ENCODE results near the gene GPR146. TPM values are rescaled to one million over a fixed set of nuclear protein-coding genes. Genes with fewer than 3 reads are reported as not detected.
A peak's percentile ranks its signal among the peaks of the same experiment; 100 is the strongest.

The GPR146 gene
- total and polyA plus RNA-seq, 2 of the 13 experiments (the other 11 are each of a cell fraction or from before 2014, with no cell fraction given) = 2.0 to 15.9 TPM

DNA sequence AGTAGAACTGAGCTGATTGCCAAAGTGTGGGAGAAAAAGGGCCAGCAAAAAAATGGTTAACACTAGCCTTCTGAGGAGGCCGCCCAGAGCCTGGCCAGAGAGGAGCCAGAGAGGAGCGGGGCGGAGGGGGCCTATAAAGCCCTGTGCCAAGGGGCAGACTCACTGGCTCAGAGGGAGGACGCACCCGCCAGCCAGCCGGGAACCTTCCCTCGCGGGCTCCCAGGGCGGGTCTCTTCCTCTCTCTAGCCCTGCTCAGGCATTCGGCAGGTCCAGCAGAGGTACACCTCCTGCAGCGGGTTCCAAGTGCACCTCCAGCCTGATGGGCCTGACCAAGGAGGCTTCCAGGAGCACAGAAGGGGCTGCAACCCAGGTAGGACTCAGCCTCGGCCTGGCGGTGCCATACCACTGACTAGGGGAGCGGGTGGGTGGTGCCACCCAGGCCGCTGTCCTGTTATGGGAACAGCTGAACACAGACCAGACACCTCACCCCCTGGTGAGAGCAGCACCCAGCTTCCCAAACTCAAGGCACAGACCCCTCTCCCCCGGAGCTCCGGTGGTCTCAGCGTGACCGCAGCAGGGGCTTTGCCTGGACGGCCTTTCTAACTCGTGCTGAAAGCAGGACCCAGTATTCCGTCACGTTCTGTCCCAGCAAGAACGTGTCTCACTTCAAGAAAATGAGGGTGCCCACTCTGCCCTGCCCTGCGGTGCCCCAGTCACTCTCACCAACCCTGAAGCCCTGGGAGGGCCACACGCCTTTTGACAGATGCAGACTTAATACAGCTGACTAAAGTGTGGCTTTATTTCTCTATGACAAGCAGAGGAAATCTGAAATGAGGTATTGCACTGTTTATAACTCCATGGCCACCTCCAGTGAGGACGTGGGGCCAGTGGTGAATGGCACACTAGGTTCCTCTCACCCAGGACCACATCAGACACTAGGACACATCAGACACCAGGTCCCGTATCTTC lies 43.9 kb downstream of the GPR146 start, which contains the start of gene GPER1 (continued):
- TF ChIP-seq SATB2 (CRISPR knock-in tag; IDR thresholded peaks at IDR 0.05) (no peak; the same call in 1 of the 2 replicates), ZNF543 (CRISPR knock-in tag; IDR thresholded peaks at IDR 0.05) (peak; percentile 75), ZNF101 (CRISPR knock-in tag; IDR thresholded peaks at IDR 0.05; ENCODE audit: borderline replicate concordance, low read depth) (no peak), ZNF350 (CRISPR knock-in tag; IDR thresholded peaks at IDR 0.05; ENCODE audit: borderline replicate concordance, low read depth) (peak; percentile 22; the same call in 1 of the 2 replicates), ZNF883 (CRISPR knock-in tag; IDR thresholded peaks at IDR 0.05; ENCODE audit: not compliant biosample characterization) (peak; percentile 31), STAG1 (CRISPR knock-in tag; IDR thresholded peaks at IDR 0.05) (peak; percentile 10), ZNF264 (CRISPR knock-in tag; IDR thresholded peaks at IDR 0.05) (no peak), JUNB (CRISPR knock-in tag; IDR thresholded peaks at IDR 0.05; ENCODE audit: borderline replicate concordance) (no peak), SMYD3 (CRISPR knock-in tag; IDR thresholded peaks at IDR 0.05) (no peak), ZSCAN20 (CRISPR knock-in tag; IDR thresholded peaks at IDR 0.05; ENCODE audit: borderline replicate concordance) (0 out of 2 replicates have a peak, but pooled peaks have one; percentile 54), NFIC (IDR thresholded peaks at IDR 0.05; ENCODE audit: low read length) (no peak), ZNF251 (CRISPR knock-in tag; IDR thresholded peaks at IDR 0.05) (no peak), NFE2L1 (CRISPR knock-in tag; IDR thresholded peaks at IDR 0.05; ENCODE audit: borderline replicate concordance) (no peak), ZMYM4 (CRISPR knock-in tag; IDR thresholded peaks at IDR 0.05) (peak; percentile 20; the same call in 1 of the 2 replicates)
- TF ChIP-seq, protein P1, sequence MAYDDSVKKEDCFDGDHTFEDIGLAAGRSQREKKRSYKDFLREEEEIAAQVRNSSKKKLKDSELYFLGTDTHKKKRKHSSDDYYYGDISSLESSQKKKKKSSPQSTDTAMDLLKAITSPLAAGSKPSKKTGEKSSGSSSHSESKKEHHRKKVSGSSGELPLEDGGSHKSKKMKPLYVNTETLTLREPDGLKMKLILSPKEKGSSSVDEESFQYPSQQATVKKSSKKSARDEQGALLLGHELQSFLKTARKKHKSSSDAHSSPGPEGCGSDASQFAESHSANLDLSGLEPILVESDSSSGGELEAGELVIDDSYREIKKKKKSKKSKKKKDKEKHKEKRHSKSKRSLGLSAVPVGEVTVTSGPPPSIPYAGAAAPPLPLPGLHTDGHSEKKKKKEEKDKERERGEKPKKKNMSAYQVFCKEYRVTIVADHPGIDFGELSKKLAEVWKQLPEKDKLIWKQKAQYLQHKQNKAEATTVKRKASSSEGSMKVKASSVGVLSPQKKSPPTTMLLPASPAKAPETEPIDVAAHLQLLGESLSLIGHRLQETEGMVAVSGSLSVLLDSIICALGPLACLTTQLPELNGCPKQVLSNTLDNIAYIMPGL (CRISPR knock-in tag; IDR thresholded peaks at IDR 0.05; ENCODE audit: borderline replicate concordance in 1 of 2, low read depth in 1 of 2) = peak in 1 of 2 experiments; percentile 27; a peak in 1 of 4 replicates
- TF ChIP-seq, protein P2, sequence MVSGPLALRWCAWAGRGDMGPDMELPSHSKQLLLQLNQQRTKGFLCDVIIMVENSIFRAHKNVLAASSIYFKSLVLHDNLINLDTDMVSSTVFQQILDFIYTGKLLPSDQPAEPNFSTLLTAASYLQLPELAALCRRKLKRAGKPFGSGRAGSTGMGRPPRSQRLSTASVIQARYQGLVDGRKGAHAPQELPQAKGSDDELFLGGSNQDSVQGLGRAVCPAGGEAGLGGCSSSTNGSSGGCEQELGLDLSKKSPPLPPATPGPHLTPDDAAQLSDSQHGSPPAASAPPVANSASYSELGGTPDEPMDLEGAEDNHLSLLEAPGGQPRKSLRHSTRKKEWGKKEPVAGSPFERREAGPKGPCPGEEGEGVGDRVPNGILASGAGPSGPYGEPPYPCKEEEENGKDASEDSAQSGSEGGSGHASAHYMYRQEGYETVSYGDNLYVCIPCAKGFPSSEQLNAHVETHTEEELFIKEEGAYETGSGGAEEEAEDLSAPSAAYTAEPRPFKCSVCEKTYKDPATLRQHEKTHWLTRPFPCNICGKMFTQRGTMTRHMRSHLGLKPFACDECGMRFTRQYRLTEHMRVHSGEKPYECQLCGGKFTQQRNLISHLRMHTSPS (CRISPR knock-in tag; IDR thresholded peaks at IDR 0.05; ENCODE audit: low read depth) = peak; percentile 90
- TF ChIP-seq, protein P3, sequence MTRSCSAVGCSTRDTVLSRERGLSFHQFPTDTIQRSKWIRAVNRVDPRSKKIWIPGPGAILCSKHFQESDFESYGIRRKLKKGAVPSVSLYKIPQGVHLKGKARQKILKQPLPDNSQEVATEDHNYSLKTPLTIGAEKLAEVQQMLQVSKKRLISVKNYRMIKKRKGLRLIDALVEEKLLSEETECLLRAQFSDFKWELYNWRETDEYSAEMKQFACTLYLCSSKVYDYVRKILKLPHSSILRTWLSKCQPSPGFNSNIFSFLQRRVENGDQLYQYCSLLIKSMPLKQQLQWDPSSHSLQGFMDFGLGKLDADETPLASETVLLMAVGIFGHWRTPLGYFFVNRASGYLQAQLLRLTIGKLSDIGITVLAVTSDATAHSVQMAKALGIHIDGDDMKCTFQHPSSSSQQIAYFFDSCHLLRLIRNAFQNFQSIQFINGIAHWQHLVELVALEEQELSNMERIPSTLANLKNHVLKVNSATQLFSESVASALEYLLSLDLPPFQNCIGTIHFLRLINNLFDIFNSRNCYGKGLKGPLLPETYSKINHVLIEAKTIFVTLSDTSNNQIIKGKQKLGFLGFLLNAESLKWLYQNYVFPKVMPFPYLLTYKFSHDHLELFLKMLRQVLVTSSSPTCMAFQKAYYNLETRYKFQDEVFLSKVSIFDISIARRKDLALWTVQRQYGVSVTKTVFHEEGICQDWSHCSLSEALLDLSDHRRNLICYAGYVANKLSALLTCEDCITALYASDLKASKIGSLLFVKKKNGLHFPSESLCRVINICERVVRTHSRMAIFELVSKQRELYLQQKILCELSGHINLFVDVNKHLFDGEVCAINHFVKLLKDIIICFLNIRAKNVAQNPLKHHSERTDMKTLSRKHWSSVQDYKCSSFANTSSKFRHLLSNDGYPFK (CRISPR knock-in tag; IDR thresholded peaks at IDR 0.05; ENCODE audit: borderline replicate concordance) = 0 out of 2 replicates have a peak, but pooled peaks have one; percentile 28
- TF ChIP-seq, protein P4, sequence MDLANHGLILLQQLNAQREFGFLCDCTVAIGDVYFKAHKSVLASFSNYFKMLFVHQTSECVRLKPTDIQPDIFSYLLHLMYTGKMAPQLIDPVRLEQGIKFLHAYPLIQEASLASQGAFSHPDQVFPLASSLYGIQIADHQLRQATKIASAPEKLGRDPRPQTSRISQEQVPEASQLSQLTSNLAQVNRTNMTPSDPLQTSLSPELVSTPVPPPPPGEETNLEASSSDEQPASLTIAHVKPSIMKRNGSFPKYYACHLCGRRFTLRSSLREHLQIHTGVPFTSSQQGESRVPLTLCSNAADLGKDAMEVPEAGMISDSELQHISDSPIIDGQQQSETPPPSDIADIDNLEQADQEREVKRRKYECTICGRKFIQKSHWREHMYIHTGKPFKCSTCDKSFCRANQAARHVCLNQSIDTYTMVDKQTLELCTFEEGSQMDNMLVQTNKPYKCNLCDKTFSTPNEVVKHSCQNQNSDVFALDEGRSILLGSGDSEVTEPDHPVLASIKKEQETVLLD (CRISPR knock-in tag; IDR thresholded peaks at IDR 0.05; ENCODE audit: low read depth) = no peak

Measured in HepG2 (cell line).